Retinal pigment epithelial cell (primary cell): ENCODE data around the gene PHYKPL.

Experiments
- DNase-seq: peaks from one replicate; pipeline ENCODE4 v3.0.0-alpha.2; 2010; ENCODE audit warnings: low read depth
- H3K4me3 ChIP-seq: 2 replicates; pipeline ENCODE4 v1.5.1; 2011; ENCODE audit warnings: mild to moderate bottlenecking, low read length, control low read depth, moderate library complexity
- TF ChIP-seq, protein P1 (sequence below): conservative IDR thresholded peaks from 2 replicates; pipeline ENCODE4 v1.5.1; 2011; ENCODE audit warnings: low read depth, low read length, control low read depth, inconsistent platforms

Gene PHYKPL

DNA sequence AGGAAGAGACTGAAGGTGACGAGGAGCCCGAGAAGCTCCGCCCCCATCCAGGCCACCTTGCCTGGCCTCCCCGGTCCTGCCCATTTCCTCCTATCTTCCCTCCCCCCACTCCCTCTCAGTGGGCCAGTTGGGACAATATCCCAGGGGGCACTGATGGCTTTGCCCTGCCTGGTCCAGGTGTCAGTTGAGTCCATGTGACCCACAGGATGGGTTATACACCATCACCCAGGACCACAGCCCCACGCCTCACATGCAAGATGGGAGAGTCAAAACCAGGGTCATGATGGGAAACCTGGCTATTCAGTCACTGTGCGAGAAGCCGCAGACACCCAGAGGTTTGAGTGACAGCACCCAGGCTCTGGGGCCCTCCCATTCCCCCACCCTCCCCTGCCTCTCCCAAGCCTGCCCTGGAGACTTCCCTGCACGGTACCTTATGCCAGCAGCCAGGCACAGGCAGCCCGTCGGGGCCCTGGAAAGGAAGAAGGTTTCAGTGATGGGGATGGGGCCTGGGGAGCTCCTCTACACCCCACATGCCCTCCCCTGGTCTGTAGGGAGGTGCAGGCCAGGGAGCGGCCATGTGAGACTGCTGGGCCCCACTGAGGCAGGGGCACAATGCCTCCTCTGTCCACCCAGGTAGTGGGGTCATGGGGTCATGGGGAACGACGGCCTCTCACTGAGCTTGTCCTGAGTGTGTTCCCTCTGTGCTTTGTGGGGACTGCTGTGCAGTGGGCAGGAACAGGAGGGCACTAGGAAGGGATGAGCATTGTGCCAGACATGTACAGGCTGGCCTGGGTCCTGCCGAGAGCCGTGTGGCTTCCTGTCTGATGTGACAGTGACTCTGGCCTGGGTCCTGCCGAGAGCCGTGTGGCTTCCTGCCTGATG, 6.3 kb upstream of the PHYKPL start:
- no peak overlapping the region for H3K4me3 ChIP-seq
- DNase-seq: no peak
- TF ChIP-seq, protein P1, sequence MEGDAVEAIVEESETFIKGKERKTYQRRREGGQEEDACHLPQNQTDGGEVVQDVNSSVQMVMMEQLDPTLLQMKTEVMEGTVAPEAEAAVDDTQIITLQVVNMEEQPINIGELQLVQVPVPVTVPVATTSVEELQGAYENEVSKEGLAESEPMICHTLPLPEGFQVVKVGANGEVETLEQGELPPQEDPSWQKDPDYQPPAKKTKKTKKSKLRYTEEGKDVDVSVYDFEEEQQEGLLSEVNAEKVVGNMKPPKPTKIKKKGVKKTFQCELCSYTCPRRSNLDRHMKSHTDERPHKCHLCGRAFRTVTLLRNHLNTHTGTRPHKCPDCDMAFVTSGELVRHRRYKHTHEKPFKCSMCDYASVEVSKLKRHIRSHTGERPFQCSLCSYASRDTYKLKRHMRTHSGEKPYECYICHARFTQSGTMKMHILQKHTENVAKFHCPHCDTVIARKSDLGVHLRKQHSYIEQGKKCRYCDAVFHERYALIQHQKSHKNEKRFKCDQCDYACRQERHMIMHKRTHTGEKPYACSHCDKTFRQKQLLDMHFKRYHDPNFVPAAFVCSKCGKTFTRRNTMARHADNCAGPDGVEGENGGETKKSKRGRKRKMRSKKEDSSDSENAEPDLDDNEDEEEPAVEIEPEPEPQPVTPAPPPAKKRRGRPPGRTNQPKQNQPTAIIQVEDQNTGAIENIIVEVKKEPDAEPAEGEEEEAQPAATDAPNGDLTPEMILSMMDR: no peak

DNA sequence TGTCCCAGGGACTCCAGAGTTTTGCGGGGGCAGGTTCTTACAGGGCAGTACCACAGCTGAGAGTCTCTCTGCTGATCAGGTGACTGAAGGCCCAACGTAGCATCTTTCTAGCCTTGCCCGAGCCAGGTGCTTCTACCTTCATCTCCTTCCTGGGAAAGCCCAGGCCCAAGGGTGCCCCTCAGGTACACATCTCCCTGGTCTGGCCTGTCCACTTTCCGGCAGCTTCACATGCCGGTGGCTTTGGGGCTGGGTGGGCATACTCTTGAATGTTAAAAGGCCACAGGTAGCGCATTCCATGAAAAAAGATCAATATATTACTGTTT, 5.7 kb upstream of the PHYKPL start:
- no peak overlapping the region for H3K4me3 ChIP-seq
- TF ChIP-seq, protein P1: no peak
- DNase-seq: no peak

DNA sequence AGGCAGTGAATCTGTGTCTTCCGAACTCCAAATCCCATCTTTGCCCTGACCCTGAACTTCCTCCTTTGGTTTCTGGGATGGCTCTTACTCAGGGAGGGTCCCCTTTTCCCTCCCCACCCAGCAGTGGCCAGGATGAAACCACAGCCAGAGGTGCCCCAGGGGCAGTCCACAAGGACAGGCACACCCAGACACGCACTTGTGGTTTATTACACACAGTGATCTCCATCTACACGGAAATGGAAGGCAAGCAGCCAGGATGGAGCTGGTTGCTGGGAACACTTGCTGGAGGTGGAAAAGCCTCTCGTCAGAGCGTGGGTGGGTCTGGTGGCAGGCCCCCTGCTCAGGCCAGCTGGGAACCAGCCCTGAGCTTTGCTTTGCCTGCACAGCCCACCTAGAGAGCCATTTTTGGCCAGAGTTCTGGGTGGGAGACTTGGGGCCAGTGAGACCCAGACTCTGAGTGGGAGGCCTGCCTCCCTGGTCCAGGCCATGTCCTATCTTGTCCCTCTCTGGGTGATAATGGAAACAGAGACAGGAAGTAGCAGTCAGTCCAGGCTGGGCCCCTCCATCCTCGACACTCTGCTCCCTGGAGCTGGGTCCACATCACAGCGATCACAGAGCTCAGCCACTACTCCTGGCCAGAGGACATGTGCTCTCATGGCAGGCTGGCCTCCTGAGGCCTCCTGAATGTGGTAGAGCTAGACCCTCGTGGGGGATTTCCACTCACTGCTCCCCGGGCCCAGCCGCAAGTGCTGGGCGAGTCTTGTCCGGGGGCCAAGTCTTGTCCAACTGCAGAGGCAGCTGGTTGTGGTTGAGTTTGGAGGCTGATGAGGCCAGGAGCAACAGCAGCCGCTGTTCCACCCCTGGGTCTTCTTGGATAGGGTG, 5.1 kb upstream of the PHYKPL start:
- H3K4me3 ChIP-seq: no peak overlapping the region
- TF ChIP-seq, protein P1: no peak
- no peak for DNase-seq

- TF ChIP-seq, protein P1: no peak
- DNase-seq: no peak
Observed at GRCh38 chr5:178236679-178237078, 4.1 kb upstream of the PHYKPL start.

DNA sequence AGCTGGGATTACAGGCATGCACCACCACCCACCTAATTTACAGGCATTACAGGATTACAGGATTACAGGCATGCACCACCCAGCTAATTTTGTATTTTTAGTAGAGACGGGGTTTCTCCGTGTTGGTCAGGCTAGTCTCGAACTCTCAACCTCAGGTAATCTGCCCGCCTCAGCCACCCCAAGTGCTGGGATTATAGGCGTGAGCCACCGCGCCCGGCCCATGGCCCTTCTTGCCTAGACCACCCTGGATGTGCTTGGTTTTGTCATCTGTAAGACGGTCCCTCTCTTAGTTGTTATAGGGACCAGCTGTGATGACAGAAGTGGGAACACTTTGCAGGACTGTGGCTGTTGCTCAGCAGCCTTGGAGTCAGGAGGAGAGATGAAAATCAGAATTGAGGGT, 3.5 kb upstream of the PHYKPL start:
- TF ChIP-seq, protein P1: no peak
- no peak for DNase-seq
- H3K4me3 ChIP-seq: no peak overlapping the region

More at GRCh38 chr5:178236679-178237078, 4.1 kb upstream of the PHYKPL start:
- no peak overlapping the region for H3K4me3 ChIP-seq

DNA sequence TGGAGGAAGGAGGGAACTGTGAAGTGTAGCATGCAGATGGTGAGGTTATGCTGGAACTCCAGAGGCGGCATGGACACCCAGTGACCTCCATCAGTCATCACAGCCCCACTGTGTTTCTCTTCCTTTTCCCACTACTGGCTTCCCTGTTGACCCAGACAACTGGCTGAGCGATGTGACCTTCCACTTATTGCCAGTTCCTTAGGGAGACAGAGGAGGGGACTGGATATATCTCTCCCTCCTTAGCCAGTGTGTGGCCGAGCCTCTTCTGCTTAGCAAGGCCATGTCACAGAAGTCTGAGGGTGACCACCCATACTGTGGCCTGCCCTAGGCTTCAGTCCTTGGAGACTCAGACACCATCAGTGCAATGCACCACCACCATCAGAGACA, 3.0 kb upstream of the PHYKPL start:
- DNase-seq: no peak
- TF ChIP-seq, protein P1: no peak
- no peak overlapping the region for H3K4me3 ChIP-seq
